Ascending aorta (tissue), 2 donors: ENCODE measurements around the gene MFSD6. TPM values are rescaled to one million over a fixed set of nuclear protein-coding genes. Genes with fewer than 3 reads are reported as not detected.

Experiments
- DNase-seq, 2 donors: peaks; one replicate each; pipeline ENCODE4 v3.0.0-alpha.2; 2019; ENCODE audit warnings: low spot score in 2 of 2
- H3K27ac ChIP-seq, 2 donors: fragments of 200-600 bp; sonication (generic); one replicate each; pipeline ENCODE4 v1.5.1; 2016 to 2017; ENCODE audit warnings: mild to moderate bottlenecking in 1 of 2
- H3K27me3 ChIP-seq: fragments of 200-600 bp; sonication (generic); one replicate; pipeline ENCODE4 v1.5.1; 2017
- H3K36me3 ChIP-seq, 2 donors: fragments of 200-600 bp; sonication (generic); one replicate each; pipeline ENCODE4 v1.5.1; 2016
- H3K4me1 ChIP-seq, 2 donors: fragments of 200-600 bp; sonication (generic); one replicate each; pipeline ENCODE4 v1.5.1; 2016 to 2017; ENCODE audit warnings: mild to moderate bottlenecking in 1 of 2
- H3K4me3 ChIP-seq, 2 donors: fragments of 200-600 bp; sonication (generic); one replicate each; pipeline ENCODE4 v1.5.1; 2016 to 2017; ENCODE audit warnings: mild to moderate bottlenecking in 1 of 2
- H3K9me3 ChIP-seq, 2 donors: fragments of 200-600 bp; sonication (generic); one replicate each; pipeline ENCODE4 v1.5.1; 2016
- CTCF ChIP-seq, 3 experiments: fragments of 200-600 bp in 2 of 3; fragments of 450-650 bp in 1 of 3; sonication (generic) in 2 of 3; IDR thresholded peaks; one replicate each; pipeline ENCODE4 v1.5.1; 2016 to 2019; ENCODE audit warnings: antibody characterized with exemption in 3 of 3, mild to moderate bottlenecking in 1 of 3, moderate library complexity in 1 of 3
- intact Hi-C: fragments of 100-400 bp; cut with DNase I; formaldehyde crosslinking; loops from one replicate; pipeline ENCODE4 v1.15.1; 2023
- total RNA-seq: library from RNA; depleted of rRNA; stranded (reverse); fragments of >200 nt; gene quantifications from one replicate; pipeline ENCODE4 v1.1.0, GENCODE V29; 2016

Gene MFSD6
- total RNA-seq, 1 donor from 2014 or later: 53.2 TPM

GRCh38 chr2:190499273-190499672 lies 91.1 kb downstream of the MFSD6 start:
- intact Hi-C loops: no loop called here
- no peak for DNase-seq
- Histone ChIP-seq H3K4me1 (no peaks in the 10 kb centered on the region), H3K36me3 (peaks cover 3 to 9% of the 10 kb centered on the region in 2 donors), H3K9me3 (no peaks in the 10 kb centered on the region), H3K4me3 (no peak overlapping the region), H3K27me3 (no peaks in the 10 kb centered on the region), H3K27ac (no peak overlapping the region)
- no peak for TF ChIP-seq CTCF (IDR thresholded peaks at IDR 0.05)

GRCh38 chr2:190500054-190500502 lies 91.9 kb downstream of the MFSD6 start:
- TF ChIP-seq CTCF (IDR thresholded peaks at IDR 0.05): no peak
- Histone ChIP-seq H3K27ac (no peak overlapping the region), H3K9me3 (no peaks in the 10 kb centered on the region), H3K4me1 (no peaks in the 10 kb centered on the region), H3K36me3 (peaks cover 3 to 10% of the 10 kb centered on the region in 2 donors), H3K4me3 (no peak overlapping the region), H3K27me3 (no peaks in the 10 kb centered on the region)
- intact Hi-C loops: no loop called here
- no peak for DNase-seq

- H3K9me3 ChIP-seq: no peaks in the 10 kb centered on the region
- H3K27me3 ChIP-seq: no peaks in the 10 kb centered on the region
- H3K36me3 ChIP-seq: peaks cover 3 to 10% of the 10 kb centered on the region in 2 donors
- no peaks in the 10 kb centered on the region for H3K4me1 ChIP-seq
- DNase-seq: no peak
- no peak overlapping the region for H3K4me3 ChIP-seq
- intact Hi-C loops: no loop called here
- TF ChIP-seq CTCF (IDR thresholded peaks at IDR 0.05): no peak
- H3K27ac ChIP-seq: no peak overlapping the region
These were observed 93.1 kb downstream of the MFSD6 start for GRCh38 chr2:190501231-190501630.

GRCh38 chr2:190501702-190502407 lies 93.7 kb downstream of the MFSD6 start:
- no peak overlapping the region for H3K4me3 ChIP-seq
- H3K27ac ChIP-seq: no peak overlapping the region
- H3K36me3 ChIP-seq: peaks cover 3 to 10% of the 10 kb centered on the region in 2 donors
- H3K9me3 ChIP-seq: no peaks in the 10 kb centered on the region
- H3K27me3 ChIP-seq: no peaks in the 10 kb centered on the region
- no peak for DNase-seq
- TF ChIP-seq CTCF (IDR thresholded peaks at IDR 0.05): no peak
- H3K4me1 ChIP-seq: no peaks in the 10 kb centered on the region
- intact Hi-C loops: no loop called here

- no peaks in the 10 kb centered on the region for H3K27me3 ChIP-seq
- DNase-seq: no peak
- no peak overlapping the region for H3K4me3 ChIP-seq
- TF ChIP-seq CTCF (IDR thresholded peaks at IDR 0.05): no peak
- H3K9me3 ChIP-seq: no peaks in the 10 kb centered on the region
- H3K27ac ChIP-seq: no peak overlapping the region
- no peaks in the 10 kb centered on the region for H3K4me1 ChIP-seq
- H3K36me3 ChIP-seq: peaks cover 3 to 10% of the 10 kb centered on the region in 2 donors
- intact Hi-C loops: no loop called here
These were observed 94.9 kb downstream of the MFSD6 start for GRCh38 chr2:190503088-190503487.
